ENCODE measurements around the gene ARFGAP3. TPM values are rescaled to one million over a fixed set of nuclear protein-coding genes. Genes with fewer than 3 reads are reported as not detected.
"Not testable (repeated sequence)": the region's sequence is repeated elsewhere in the genome, so short reads cannot be mapped to it uniquely, and the experiment has no call there.

The ARFGAP3 gene
- total RNA-seq, 2 donors from 2014 or later, result 52.9 to 68.9 TPM

- no peaks in the 10 kb centered on the region for H3K36me3 ChIP-seq
- DNase-seq (ENCODE audit: low spot score), result no peak
- peaks cover 0 to 23% of the 10 kb centered on the region in 2 donors for H3K4me1 ChIP-seq (ENCODE audit: control insufficient read depth in 1 of 2, low read depth in 2 of 2)
- ATAC-seq (ENCODE audit: insufficient number of reproducible peaks, low FRiP score, low read depth), result no peak
- H3K27ac ChIP-seq, result no peak overlapping the region
- TF ChIP-seq CTCF (IDR thresholded peaks at IDR 0.05), result no peak
- H3K27me3 ChIP-seq (replicated peaks; ENCODE audit: insufficient read depth), result no peaks in the 10 kb centered on the region
- H3K4me3 ChIP-seq, result no peak overlapping the region
- H3K9me3 ChIP-seq, result no peaks in the 10 kb centered on the region
Measured at GRCh38 chr22:42758931-42759629, 98.0 kb downstream of the ARFGAP3 start.

GRCh38 chr22:42755553-42755952, 101.5 kb downstream of the ARFGAP3 start:
- Histone ChIP-seq H3K4me1 (ENCODE audit: control insufficient read depth in 1 of 2, low read depth in 2 of 2) (peaks cover 0 to 23% of the 10 kb centered on the region in 2 donors), H3K27ac (peak overlapping the region in 1 of 2 donors; percentile 54)
- ATAC-seq (ENCODE audit: insufficient number of reproducible peaks, low FRiP score, low read depth), result peak; percentile 20
- H3K36me3 ChIP-seq; H3K9me3 ChIP-seq; DNase-seq (ENCODE audit: low spot score); H3K4me3 ChIP-seq; H3K27me3 ChIP-seq (replicated peaks; ENCODE audit: insufficient read depth): not testable (repeated sequence)

DNA sequence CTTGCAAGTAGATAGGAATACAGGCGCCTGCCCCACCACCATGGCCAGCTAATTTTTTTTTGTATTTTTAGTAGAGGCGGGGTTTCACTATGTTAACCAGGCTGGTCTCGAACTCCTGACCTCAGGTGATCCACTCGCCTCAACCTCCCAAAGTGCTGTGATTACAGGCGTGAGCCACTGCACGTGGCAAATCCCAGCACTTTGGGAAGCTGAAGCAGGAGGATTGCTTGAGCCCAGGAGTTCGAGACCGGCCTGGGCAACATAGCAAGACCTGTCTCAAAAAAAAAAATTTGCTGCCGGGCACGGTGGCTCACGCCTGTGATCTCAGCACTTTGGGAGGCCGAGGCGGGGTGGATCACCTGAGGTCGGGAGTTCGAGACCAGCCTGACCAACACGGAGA, 102.0 kb downstream of the ARFGAP3 start:
- not testable (repeated sequence) for ATAC-seq (ENCODE audit: insufficient number of reproducible peaks, low FRiP score, low read depth)

DNA sequence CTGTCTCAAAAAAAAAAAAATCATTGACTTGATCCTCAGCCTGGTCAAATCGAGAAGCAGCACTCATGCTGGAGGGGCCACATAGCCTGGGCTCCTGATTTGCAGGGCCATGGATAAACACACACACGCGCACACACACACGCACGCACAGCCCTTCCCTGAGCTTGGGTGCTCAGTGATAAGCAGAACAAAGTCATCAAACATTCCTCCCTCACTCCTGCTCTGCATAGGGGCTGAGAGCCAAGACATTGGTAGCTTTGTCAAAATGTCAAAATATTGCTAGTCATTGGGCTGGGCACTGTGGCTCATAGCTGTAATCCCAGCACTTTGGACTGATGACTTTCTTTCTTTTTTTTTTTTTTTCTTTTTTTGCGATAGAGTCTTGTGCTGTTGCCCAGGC, 102.4 kb downstream of the ARFGAP3 start:
- H3K4me3 ChIP-seq, result no peak overlapping the region
- no peak for TF ChIP-seq CTCF (IDR thresholded peaks at IDR 0.05)
- no peaks in the 10 kb centered on the region for H3K36me3 ChIP-seq
- H3K27me3 ChIP-seq (replicated peaks; ENCODE audit: insufficient read depth), result no peaks in the 10 kb centered on the region
- peaks cover 0 to 23% of the 10 kb centered on the region in 2 donors for H3K4me1 ChIP-seq (ENCODE audit: control insufficient read depth in 1 of 2, low read depth in 2 of 2)
- H3K9me3 ChIP-seq, result no peaks in the 10 kb centered on the region
- no peak for DNase-seq (ENCODE audit: low spot score)
- ATAC-seq (ENCODE audit: insufficient number of reproducible peaks, low FRiP score, low read depth), result peak; percentile 89
- peak overlapping the region in 1 of 2 donors; percentile 54 for H3K27ac ChIP-seq

More for the DNA sequence above, 102.0 kb downstream of the ARFGAP3 start:
- Histone ChIP-seq H3K27ac (peak overlapping the region in 1 of 2 donors; percentile 54), H3K4me1 (ENCODE audit: control insufficient read depth in 1 of 2, low read depth in 2 of 2) (peaks cover 0 to 23% of the 10 kb centered on the region in 2 donors)
- H3K36me3 ChIP-seq; H3K9me3 ChIP-seq; DNase-seq (ENCODE audit: low spot score); H3K27me3 ChIP-seq (replicated peaks; ENCODE audit: insufficient read depth); H3K4me3 ChIP-seq: not testable (repeated sequence)

GRCh38 chr22:42752912-42753311, 104.2 kb downstream of the ARFGAP3 start:
- TF ChIP-seq CTCF (IDR thresholded peaks at IDR 0.05), result no peak
- no peak for DNase-seq (ENCODE audit: low spot score)
- H3K4me3 ChIP-seq, result no peak overlapping the region
- no peak for ATAC-seq (ENCODE audit: insufficient number of reproducible peaks, low FRiP score, low read depth)
- H3K27me3 ChIP-seq (replicated peaks; ENCODE audit: insufficient read depth), result no peaks in the 10 kb centered on the region
- peaks cover 0 to 16% of the 10 kb centered on the region in 2 donors for H3K4me1 ChIP-seq (ENCODE audit: control insufficient read depth in 1 of 2, low read depth in 2 of 2)
- H3K36me3 ChIP-seq, result no peaks in the 10 kb centered on the region
- H3K27ac ChIP-seq, result peak overlapping the region in 1 of 2 donors; percentile 52
- H3K9me3 ChIP-seq, result no peaks in the 10 kb centered on the region

DNA sequence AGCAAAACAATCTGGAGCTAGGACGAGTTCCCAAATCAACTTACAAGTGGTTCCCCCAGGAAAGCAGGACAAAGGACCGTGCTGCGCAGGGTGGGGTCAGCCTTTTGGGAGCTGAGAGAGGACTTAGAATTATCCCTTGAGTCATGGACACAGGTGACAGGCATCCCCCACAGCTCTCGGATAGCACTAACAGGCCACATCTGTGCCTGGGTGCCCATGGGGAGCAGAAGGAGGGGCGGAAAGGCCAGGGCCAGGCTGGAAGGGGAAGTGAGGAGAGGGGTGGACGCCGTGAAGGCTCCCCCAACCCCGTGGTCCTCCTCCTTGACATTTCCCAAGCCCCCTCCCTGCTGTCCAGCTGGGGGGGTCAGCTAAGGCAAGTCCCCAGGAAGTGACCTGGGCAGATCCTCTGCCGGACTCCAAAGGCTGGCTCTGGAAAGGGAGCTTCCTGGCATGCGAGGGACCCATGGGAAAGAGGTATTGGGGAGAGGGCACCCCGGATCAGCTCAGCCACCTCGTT, 104.8 kb downstream of the ARFGAP3 start:
- DNase-seq (ENCODE audit: low spot score), result no peak
- H3K9me3 ChIP-seq, result no peaks in the 10 kb centered on the region
- no peak overlapping the region for H3K4me3 ChIP-seq
- peaks cover 0 to 16% of the 10 kb centered on the region in 2 donors for H3K4me1 ChIP-seq (ENCODE audit: control insufficient read depth in 1 of 2, low read depth in 2 of 2)
- peak overlapping the region; percentile 38 to 52 for H3K27ac ChIP-seq
- no peaks in the 10 kb centered on the region for H3K36me3 ChIP-seq
- ATAC-seq (ENCODE audit: insufficient number of reproducible peaks, low FRiP score, low read depth), result no peak
- no peaks in the 10 kb centered on the region for H3K27me3 ChIP-seq (replicated peaks; ENCODE audit: insufficient read depth)
- TF ChIP-seq CTCF (IDR thresholded peaks at IDR 0.05), result no peak

DNA sequence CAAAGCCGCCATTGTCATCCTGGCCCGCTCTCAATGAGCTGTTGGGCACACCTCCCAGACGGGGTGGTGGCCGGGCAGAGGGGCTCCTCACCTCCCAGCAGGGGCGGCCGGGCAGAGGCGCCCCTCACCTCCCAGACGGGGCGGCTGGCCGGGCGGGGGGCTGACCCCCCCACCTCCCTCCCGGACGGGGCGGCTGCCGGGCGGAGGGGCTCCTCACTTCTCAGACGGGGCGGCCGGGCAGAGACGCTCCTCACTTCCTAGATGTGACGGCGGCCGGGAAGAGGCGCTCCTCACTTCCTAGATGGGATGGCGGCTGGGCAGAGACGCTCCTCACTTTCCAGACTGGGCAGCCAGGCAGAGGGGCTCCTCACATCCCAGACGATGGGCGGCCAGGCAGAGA, 106.7 kb downstream of the ARFGAP3 start:
- DNase-seq (ENCODE audit: low spot score); ATAC-seq (ENCODE audit: insufficient number of reproducible peaks, low FRiP score, low read depth); H3K9me3 ChIP-seq; H3K27ac ChIP-seq; H3K4me1 ChIP-seq (ENCODE audit: control insufficient read depth in 1 of 2, low read depth in 2 of 2); H3K27me3 ChIP-seq (replicated peaks; ENCODE audit: insufficient read depth); H3K36me3 ChIP-seq; H3K4me3 ChIP-seq: not testable (repeated sequence)
